Prostate gland (tissue), 2 donors: Measurements from ENCODE around the gene MPHOSPH8. TPM values are rescaled to one million over a fixed set of nuclear protein-coding genes. Genes with fewer than 3 reads are reported as not detected.

Experiments used
- DNase-seq: peaks from one replicate; pipeline ENCODE4 v3.0.0-alpha.2; 2019; ENCODE audit warnings: low spot score
- H3K27ac ChIP-seq, 2 donors: fragments of 200-600 bp; sonication (generic); 2 replicates each; pipeline ENCODE4 v1.5.1; 2017 to 2019
- H3K27me3 ChIP-seq: fragments of 200-600 bp; sonication (generic); replicated peaks from 2 replicates; pipeline ENCODE4 v1.5.1; 2019; ENCODE audit not compliant: insufficient read depth
- H3K36me3 ChIP-seq, 2 donors: fragments of 200-600 bp; sonication (generic); 1 replicate in 1 of 2; 2 replicates in 1 of 2; pipeline versions ENCODE4 v1.5.1 to v1.8.1; 2017 to 2019
- H3K4me1 ChIP-seq: fragments of 200-600 bp; sonication (generic); replicated peaks from 2 replicates; pipeline ENCODE4 v1.5.1; 2019
- H3K4me3 ChIP-seq, 2 donors: fragments of 200-600 bp; sonication (generic); 2 replicates each; pipeline ENCODE4 v1.5.1; 2017 to 2019
- H3K9me3 ChIP-seq: fragments of 200-600 bp; sonication (generic); 2 replicates; pipeline ENCODE4 v1.5.1; 2017
- CTCF ChIP-seq, 4 experiments: fragments of 200-600 bp in 2 of 4; fragments of 450-650 bp in 2 of 4; sonication (generic) in 2 of 4; IDR thresholded peaks; 1 replicate in 3 of 4; 2 replicates in 1 of 4; pipeline ENCODE4 v1.5.1; 2016 to 2019; ENCODE audit warnings: antibody characterized with exemption in 4 of 4, mild to moderate bottlenecking in 2 of 4, moderate library complexity in 2 of 4
- POLR2A ChIP-seq: fragments of 450-650 bp; IDR thresholded peaks from one replicate; pipeline ENCODE4 v1.6.1; 2016; ENCODE audit warnings: antibody characterized with exemption, mild to moderate bottlenecking
- POLR2AphosphoS5 ChIP-seq: sonication (generic); formaldehyde crosslinking; IDR thresholded peaks from one replicate; pipeline ENCODE4 v1.6.1; 2017; ENCODE audit warnings: antibody characterized with exemption
- WGBS: methylation state at CpG from one replicate; pipeline ENCODE4 v1.1.5; 2018; 5-methylcytosine and 5-hydroxymethylcytosine counted together
- intact Hi-C: fragments of 100-400 bp; cut with DNase I; formaldehyde crosslinking; loops from one replicate; pipeline ENCODE4 v1.14.2; 2022
- total RNA-seq, 2 donors: library from RNA; depleted of rRNA; stranded (reverse); fragments of >200 nt; gene quantifications; one replicate each; pipeline ENCODE4 v1.1.0, GENCODE V29; 2016

The MPHOSPH8 gene
- total RNA-seq, 2 donors from 2014 or later: 24.3 to 30.5 TPM

DNA sequence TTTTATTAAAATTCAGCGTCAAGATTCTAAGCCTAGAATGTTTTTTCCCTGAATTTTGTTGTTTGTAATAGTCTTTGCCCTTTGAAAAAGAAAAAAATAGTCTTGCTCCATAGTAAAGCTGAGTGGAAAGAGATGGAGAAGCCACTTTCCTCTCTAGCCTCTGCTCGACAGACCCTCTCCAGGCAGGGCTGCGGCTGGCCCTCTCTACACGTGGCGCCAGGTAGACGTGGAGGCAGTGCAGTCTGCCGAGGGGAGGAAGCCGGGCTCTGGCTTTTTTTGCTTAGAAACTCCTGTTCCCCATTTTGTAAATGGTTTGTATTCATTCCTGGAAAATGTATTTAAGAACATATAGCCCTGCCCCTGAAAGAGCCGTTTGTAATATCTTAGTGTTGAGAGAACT, 35.3 kb downstream of the MPHOSPH8 start:
- TF ChIP-seq CTCF (IDR thresholded peaks at IDR 0.05): no peak
- TF ChIP-seq POLR2AphosphoS5: no peak
- TF ChIP-seq POLR2A: no peak
- no peak for DNase-seq
- Histone ChIP-seq H3K27ac (no peak overlapping the region), H3K4me1 (no peaks in the 10 kb centered on the region), H3K4me3 (no peak overlapping the region), H3K27me3 (no peaks in the 10 kb centered on the region), H3K9me3 (no peaks in the 10 kb centered on the region), H3K36me3 (peaks cover 6 to 9% of the 10 kb centered on the region in 2 donors)
- intact Hi-C loops: no loop called here
- 87% methylated on average over 9 of the region's 9 CpGs for WGBS

DNA sequence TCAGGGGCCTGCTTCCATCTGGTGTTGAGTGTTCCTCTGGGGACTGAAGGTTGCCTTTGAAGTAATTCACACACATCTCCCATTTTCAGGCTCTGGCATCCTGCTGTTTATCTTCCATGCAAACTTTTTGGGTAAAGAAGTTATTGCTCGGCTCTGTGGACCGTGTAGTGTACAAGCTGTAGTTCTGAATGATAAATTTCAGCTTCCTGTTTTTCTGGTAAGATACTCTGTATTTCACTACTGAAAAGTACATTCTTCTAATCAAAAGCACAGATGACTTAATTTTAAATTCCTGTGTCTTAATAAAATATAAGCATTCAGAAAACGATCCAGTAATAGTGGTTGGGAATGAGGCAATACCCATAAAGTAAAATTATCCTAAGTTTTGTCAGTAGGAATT, 36.7 kb downstream of the MPHOSPH8 start:
- WGBS: 67% methylated on average over 3 of the region's 3 CpGs
- DNase-seq: no peak
- H3K36me3 ChIP-seq: peaks cover 6 to 8% of the 10 kb centered on the region in 2 donors
- H3K9me3 ChIP-seq: no peaks in the 10 kb centered on the region
- no peak overlapping the region for H3K4me3 ChIP-seq
- H3K27me3 ChIP-seq: no peaks in the 10 kb centered on the region
- no peak for TF ChIP-seq POLR2AphosphoS5
- TF ChIP-seq CTCF (IDR thresholded peaks at IDR 0.05): no peak
- no peak for TF ChIP-seq POLR2A
- no peak overlapping the region for H3K27ac ChIP-seq
- H3K4me1 ChIP-seq: no peaks in the 10 kb centered on the region
- intact Hi-C loops: no loop called here

GRCh38 chr13:19672990-19673389, 39.5 kb downstream of the MPHOSPH8 start:
- Histone ChIP-seq H3K9me3 (no peaks in the 10 kb centered on the region), H3K4me1 (no peaks in the 10 kb centered on the region), H3K4me3 (no peak overlapping the region), H3K36me3 (peaks cover 6 to 8% of the 10 kb centered on the region in 2 donors), H3K27me3 (no peaks in the 10 kb centered on the region), H3K27ac (no peak overlapping the region)
- 60% methylated on average over 5 of the region's 5 CpGs for WGBS
- intact Hi-C loops: no loop called here
- DNase-seq: no peak
- no peak for TF ChIP-seq POLR2AphosphoS5
- TF ChIP-seq CTCF (IDR thresholded peaks at IDR 0.05): no peak
- TF ChIP-seq POLR2A: no peak

- H3K4me1 ChIP-seq: no peaks in the 10 kb centered on the region
- no peak overlapping the region for H3K4me3 ChIP-seq
- peak overlapping the region in 1 of 2 donors; percentile 7 for H3K27ac ChIP-seq
- TF ChIP-seq POLR2A (no peak), POLR2AphosphoS5 (no peak), CTCF (IDR thresholded peaks at IDR 0.05) (no peak)
- H3K9me3 ChIP-seq: no peaks in the 10 kb centered on the region
- intact Hi-C loops: no loop called here
- WGBS: 80% methylated on average over 11 of the region's 11 CpGs
- no peaks in the 10 kb centered on the region for H3K27me3 ChIP-seq
- DNase-seq: no peak
- peaks cover 5 to 6% of the 10 kb centered on the region in 2 donors for H3K36me3 ChIP-seq
Measured at GRCh38 chr13:19673473-19674430, 40.3 kb downstream of the MPHOSPH8 start.

DNA sequence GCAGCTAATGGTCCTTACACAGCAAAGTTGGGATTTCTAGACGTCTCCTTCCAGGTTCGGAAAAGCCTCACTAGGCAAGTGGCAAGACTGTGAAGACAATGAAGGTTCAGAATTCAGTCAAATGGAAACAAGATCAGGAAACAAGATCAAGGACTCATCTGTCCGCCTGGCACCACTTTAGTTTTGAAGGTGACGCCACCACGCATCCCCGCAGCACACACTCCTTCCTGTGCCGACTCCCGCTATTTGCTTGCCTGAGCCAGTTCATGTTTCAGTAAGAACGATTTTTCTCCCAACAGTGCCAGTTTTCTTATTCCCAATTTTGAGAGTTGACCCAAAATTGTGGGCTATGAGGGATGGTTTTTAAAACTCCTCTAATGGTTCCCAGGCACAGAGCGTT, 41.4 kb downstream of the MPHOSPH8 start:
- Histone ChIP-seq H3K9me3 (no peaks in the 10 kb centered on the region), H3K27ac (no peak overlapping the region), H3K27me3 (no peaks in the 10 kb centered on the region), H3K4me3 (no peak overlapping the region), H3K36me3 (peaks cover 0 to 6% of the 10 kb centered on the region in 2 donors), H3K4me1 (no peaks in the 10 kb centered on the region)
- 91% methylated on average over 10 of the region's 10 CpGs for WGBS
- intact Hi-C loops: no loop called here
- TF ChIP-seq POLR2AphosphoS5: no peak
- no peak for TF ChIP-seq POLR2A
- TF ChIP-seq CTCF (IDR thresholded peaks at IDR 0.05): no peak
- no peak for DNase-seq
